GM21360 (cell line): ENCODE data around the gene C1QL3.

Experiments
- ATAC-seq: cut with Tn5 transposase; IDR thresholded peaks from one replicate; pipeline ENCODE4 v1.9.1; 2021; ENCODE audit warnings: mild to moderate bottlenecking, moderate library complexity; ENCODE audit not compliant: unreplicated experiment

C1QL3 gene

GRCh38 chr10:16521311-16522016 is at the start of gene C1QL3:
C1QL3 (minus strand) TSS chr10:16521879; CDS start chr10:16521065, 814 bp downstream.
- ATAC-seq: peak; percentile 41

GRCh38 chr10:16570731-16571130 is 49.1 kb upstream of the C1QL3 start:
- ATAC-seq: peak; percentile 94

GRCh38 chr10:16566202-16566805 is 44.6 kb upstream of the C1QL3 start:
- ATAC-seq: no peak

- ATAC-seq: no peak
Measured at GRCh38 chr10:16565604-16566003, 43.9 kb upstream of the C1QL3 start.

GRCh38 chr10:16562891-16563290 is 41.2 kb upstream of the C1QL3 start:
- no peak for ATAC-seq

- no peak for ATAC-seq
Measured at GRCh38 chr10:16559236-16559773, 37.6 kb upstream of the C1QL3 start.

- no peak for ATAC-seq
Measured at GRCh38 chr10:16547973-16548372, 26.3 kb upstream of the C1QL3 start.

GRCh38 chr10:16545116-16545736 is 23.5 kb upstream of the C1QL3 start:
- ATAC-seq: peak; percentile 75

- no peak for ATAC-seq
Measured at GRCh38 chr10:16544591-16544990, 22.9 kb upstream of the C1QL3 start.

- ATAC-seq: no peak
Measured at GRCh38 chr10:16544099-16544498, 22.4 kb upstream of the C1QL3 start.

- ATAC-seq: no peak
Measured at GRCh38 chr10:16536155-16536554, 14.5 kb upstream of the C1QL3 start.

- ATAC-seq: no peak
Measured at GRCh38 chr10:16529853-16530252, 8.2 kb upstream of the C1QL3 start.

GRCh38 chr10:16527452-16527851 is 5.8 kb upstream of the C1QL3 start:
- no peak for ATAC-seq

- ATAC-seq: peak; percentile 51
Measured at GRCh38 chr10:16520900-16521299, 779 bp downstream of the C1QL3 start.

- ATAC-seq: peak; percentile 32
Measured at GRCh38 chr10:16519908-16520861, 1.5 kb downstream of the C1QL3 start.

- no peak for ATAC-seq
Measured at GRCh38 chr10:16519250-16519907, 2.3 kb downstream of the C1QL3 start.

GRCh38 chr10:16518822-16519221 is 2.9 kb downstream of the C1QL3 start:
- no peak for ATAC-seq

GRCh38 chr10:16510843-16511242 is 10.8 kb downstream of the C1QL3 start:
- ATAC-seq: no peak

GRCh38 chr10:16509996-16510395 is 11.7 kb downstream of the C1QL3 start:
- ATAC-seq: no peak

GRCh38 chr10:16505161-16505560 is 16.5 kb downstream of the C1QL3 start:
- no peak for ATAC-seq
